ENCODE measurements around the gene SLC6A2.

GRCh38 chr16:55711959-55712876 lies 56.4 kb downstream of the SLC6A2 start:
- TF ChIP-seq CTCF (IDR thresholded peaks at IDR 0.05), result peak; percentile 44 to 75 (median 70)
- no peak for TF ChIP-seq POLR2A (IDR thresholded peaks at IDR 0.05)

Measured in adrenal gland (tissue), 5 donors.